OCI-LY1 (cell line): ENCODE results near the gene FBN2.

Experiments used
- CTCF ChIP-seq: fragments of 200-600 bp; sonication (generic), shearing (Covaris generic); IDR thresholded peaks from 2 replicates; pipeline ENCODE4 v1.5.1; 2017; ENCODE audit warnings: mild to moderate bottlenecking, antibody characterized with exemption, low read length, moderate library complexity, mixed read lengths
- EZH2 ChIP-seq: fragments of 200-600 bp; sonication (generic), shearing (Covaris generic); IDR thresholded peaks from 2 replicates; pipeline ENCODE4 v1.8.0; 2017; ENCODE audit warnings: borderline replicate concordance, mixed run types, mild to moderate bottlenecking, antibody characterized with exemption, low read length, moderate library complexity, mixed read lengths

GRCh38 chr5:128303593-128303992 is 234.5 kb downstream of the FBN2 start:
- TF ChIP-seq CTCF (no peak), EZH2 (no peak)
